ENCODE measurements around the gene TBX19.
A peak's percentile ranks its signal among the peaks of the same experiment; 100 is the strongest.
"Not testable (repeated sequence)": the region's sequence is repeated elsewhere in the genome, so short reads cannot be mapped to it uniquely, and the experiment has no call there.

The TBX19 gene

DNA sequence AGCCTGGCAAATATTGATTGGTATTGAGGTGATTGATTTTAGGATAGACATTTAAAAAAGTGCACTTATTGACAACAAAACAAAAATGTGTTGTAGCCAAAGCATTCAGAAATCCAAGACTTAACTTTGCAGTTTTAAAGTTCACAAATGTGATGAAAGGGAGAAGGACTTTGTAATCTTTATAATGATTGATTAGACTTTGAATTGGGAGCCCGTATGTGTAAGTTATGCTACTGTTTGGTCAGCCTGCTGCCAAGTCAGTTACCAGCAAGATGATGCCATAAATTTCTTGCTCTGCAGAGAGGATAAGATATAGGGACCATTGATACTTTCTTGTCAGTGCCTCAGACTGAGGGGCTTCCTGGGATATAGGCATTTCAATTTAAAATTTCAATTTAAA is 39.5 kb downstream of the TBX19 start:
- no peak for DNase-seq (ENCODE audit: low read depth in 2 of 2)

DNA sequence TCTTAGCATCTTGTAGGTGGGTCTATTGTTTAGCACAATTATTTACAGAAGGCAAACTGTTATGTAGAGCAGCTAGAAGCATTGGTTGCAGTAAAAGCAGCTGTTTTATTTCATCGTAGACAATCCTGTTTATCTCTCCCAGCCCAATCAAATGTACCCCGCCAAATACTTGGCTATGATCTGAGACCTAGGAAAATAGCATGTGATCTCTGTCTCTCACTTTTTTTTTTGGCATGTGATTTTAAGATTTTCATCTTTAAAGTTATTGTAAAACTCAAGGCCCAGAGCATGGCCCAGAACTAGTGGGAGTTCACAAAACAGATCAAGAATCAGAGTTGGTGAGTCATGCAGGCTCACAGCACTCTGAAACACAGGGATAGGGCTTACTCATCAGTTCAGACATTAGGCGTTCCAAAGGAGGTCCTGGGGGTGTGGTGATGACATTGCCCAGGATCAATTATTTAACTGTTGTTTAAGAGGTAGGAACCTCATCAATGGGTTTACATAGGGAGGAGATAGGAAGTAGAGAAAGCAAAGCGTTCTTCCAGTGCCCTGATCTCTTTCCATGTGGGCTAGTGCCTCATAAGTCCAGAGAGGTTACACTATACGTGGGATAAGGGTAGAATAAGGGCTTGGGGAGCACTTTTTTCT is 40.2 kb downstream of the TBX19 start:
- no peak for DNase-seq (ENCODE audit: low read depth in 2 of 2)

DNA sequence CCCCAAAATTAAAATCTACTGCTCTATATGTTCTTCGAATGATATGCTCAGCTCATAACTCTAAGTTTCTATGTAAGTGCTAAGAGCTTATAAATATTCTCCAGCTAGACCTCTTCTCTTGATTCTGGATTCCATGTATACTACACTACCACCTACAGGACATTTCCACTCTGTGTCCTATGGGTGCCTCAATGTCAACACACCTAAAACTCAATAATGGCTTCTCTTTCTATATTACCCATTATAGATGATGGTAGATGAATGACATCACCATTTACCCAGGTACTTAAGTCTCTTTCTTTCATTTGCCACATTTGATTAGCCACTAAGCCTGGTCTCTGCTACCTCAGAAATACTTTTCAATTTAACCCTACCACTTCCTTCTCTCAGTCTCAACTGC is 41.3 kb downstream of the TBX19 start:
- no peak for DNase-seq (ENCODE audit: low read depth in 2 of 2)

DNA sequence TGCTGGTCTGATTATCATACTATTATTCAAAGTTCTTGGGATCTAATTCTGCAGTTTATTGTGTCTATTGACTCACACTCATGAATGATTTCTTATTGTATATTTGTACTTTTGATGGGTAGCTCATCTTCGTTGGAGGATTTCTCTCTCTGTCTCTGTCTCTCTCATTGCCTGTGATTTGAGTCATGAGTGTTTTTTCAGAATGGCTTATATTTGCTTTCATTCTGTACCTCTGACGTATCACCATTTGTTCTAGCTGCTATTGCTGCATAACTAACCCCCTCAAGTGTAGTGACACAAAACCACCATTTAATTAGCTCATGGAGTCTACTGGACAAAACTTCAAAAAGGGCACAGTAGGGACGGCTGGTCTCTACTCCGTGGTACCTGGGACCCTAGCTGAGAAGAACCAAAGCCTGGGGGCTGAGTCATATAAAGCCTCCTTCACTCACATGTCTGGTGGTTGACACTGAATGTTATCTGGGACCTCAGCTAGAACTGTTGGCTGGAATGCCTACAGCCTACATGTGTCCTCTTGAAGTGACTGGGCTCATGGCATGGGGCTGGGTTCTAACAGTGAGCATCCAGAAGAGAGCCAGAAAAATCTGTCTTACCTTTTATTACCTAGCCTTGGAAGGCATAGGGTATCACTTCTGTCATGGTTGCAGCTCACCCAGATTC is 44.2 kb downstream of the TBX19 start:
- no peak for DNase-seq (ENCODE audit: low read depth in 2 of 2)

DNA sequence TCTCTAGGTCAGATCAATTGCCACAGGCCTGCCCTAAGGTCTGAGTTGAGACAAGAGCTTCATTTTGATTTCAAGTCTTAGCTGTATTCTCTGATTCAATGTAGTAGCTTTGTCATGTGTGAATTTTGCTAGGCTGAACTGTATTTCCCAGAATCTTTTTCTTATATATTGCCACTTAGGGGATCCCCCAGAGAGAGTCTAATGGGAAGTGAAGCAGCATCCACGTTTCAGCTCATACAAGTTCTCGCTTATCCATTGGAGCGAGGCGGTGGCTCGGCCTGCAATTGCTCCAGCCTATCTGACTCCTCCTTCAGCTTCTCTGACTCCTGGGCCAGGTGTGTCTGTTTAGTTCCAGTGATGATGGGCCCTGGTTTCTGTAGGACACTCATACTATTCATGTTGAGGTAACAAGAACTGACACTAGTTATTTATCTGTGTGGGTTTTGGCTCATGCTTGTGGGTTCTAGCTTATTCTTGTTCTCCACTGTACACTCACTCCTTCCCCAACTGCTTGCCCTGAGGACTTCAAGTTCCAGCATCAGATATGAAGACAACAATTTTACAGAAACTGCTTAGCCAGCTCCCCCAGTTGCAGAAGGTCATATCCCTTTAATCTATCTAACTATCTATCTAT is 48.2 kb downstream of the TBX19 start:
- no peak for DNase-seq (ENCODE audit: low read depth in 2 of 2)

DNA sequence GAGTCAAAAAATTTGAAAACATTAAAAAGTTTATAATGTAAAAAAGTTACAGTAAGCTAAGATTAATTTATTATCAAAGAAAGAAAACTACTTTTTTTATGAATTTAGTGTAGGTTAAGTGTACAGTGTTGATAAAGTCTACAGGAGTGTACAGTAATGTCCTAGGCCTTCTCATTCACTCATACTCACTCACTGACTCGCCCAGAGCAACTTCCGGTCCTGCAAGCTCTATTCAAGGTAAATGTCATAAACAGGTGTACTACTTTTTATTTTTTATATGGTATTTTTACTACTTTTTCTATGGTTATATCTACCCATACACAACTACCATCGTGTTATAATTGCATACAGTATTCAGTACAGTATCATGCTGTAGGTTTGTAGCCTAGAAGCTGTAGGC is 49.6 kb downstream of the TBX19 start:
- no peak for DNase-seq (ENCODE audit: low read depth in 2 of 2)

DNA sequence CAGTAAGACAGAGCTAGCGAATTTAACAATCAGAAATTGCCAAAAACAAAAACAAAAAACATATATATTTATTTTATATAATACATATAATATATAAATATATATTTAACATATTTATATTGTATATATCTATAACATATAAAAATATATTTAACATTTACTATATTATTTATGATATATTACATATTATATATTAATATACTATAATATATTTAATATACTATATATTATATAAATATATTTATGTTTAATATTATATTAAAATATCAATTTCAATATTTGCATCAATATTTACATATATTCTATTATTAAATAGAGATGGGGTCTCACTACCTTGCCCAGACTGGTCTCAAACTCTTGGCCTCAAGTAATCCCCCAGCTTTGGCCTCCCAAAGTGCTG is 50.9 kb downstream of the TBX19 start:
- DNase-seq (ENCODE audit: low read depth in 2 of 2): no peak

DNA sequence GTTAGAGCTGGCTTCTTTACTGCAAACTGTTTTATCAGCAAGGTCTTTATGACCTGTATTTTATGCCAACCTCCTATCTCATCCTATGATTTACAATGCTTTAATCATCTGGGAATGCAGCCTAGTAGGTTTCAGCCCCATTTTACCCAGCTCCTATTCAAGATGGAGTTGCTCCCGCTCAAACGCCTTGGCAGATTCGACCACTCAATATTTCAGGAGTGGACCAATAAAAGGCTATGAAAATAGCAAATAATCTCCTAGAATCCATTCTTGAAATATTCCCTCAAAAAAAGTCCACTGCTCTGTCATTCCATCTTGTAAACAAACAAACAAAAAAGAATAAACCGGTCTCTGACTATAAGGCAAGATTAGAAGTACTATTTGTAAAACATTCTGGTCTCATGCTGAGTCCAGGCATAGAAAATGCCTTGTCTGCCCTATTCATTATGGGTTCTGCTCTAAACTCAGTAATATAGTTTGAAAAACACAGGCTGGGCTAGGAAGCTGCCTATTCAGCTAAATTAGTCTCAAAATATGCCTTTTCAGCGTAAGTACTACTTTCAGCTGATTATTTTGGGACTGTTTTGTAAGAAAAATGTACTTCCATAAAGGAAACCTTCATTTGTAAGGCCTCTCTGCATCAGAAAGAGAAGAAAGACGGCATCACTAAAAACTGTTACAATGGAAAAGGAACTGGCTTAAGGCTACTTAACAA is 53.0 kb downstream of the TBX19 start:
- DNase-seq (ENCODE audit: low read depth in 2 of 2): no peak

DNA sequence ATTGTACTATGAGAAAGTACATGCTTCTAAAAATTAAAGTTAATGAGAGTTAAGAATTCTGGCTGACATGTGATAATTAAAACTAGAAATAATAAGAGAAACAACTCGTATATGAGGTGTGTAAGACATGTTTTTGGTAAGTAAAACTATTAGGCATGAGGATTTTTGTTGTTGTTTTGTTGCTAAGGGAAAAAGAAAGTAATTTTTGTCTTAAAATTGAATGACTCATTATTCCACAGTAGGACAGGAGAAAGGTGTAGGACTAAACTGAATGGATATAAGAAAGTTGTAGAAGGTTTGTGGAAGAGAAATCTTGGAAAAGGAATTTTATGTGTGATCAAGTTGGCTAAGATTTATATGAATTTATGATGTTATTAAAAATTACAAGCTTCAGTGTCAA is 54.8 kb downstream of the TBX19 start:
- DNase-seq (ENCODE audit: low read depth in 2 of 2): no peak

DNA sequence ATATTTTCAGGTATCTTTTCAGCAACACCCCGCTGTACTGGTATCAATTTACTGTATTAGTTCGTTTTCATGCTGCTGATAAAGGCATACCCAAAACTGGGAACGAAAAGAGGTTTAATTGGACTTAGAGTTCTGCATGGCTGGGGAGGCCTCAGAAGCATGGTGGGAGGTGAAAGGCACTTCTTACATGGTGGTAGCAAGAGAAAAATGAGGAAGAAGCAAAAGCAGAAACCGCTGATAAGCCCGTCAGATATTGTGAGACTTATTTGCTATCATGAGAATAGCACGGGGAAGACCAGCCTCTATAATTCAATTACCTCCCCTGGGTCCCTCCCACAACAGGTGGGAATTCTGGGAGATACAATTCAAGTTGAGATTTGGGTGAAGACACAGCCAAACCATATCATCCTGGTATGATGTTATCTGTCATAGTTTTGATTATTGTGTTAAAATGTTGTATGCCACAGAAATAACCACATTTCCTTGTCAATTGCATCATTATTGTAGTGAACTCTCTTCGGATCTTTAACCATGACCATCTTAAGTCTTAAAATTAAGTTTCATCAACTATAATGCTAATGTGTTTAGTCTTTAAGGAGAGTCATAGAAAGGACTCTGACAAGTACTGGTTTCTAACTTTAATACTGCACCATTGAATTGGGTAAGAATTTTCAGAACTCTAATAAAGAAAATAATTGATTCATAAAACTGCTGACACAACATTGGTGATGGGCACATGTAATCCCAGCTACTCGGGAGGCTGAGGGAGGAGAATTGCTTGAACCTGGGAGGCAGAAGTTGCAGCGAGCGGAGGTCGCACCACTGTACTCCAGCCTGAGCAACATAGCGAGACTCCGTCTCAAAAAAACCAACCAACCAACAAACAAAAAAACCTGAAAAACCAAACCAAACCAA is 58.2 kb downstream of the TBX19 start:
- DNase-seq (ENCODE audit: low read depth in 2 of 2): no peak

DNA sequence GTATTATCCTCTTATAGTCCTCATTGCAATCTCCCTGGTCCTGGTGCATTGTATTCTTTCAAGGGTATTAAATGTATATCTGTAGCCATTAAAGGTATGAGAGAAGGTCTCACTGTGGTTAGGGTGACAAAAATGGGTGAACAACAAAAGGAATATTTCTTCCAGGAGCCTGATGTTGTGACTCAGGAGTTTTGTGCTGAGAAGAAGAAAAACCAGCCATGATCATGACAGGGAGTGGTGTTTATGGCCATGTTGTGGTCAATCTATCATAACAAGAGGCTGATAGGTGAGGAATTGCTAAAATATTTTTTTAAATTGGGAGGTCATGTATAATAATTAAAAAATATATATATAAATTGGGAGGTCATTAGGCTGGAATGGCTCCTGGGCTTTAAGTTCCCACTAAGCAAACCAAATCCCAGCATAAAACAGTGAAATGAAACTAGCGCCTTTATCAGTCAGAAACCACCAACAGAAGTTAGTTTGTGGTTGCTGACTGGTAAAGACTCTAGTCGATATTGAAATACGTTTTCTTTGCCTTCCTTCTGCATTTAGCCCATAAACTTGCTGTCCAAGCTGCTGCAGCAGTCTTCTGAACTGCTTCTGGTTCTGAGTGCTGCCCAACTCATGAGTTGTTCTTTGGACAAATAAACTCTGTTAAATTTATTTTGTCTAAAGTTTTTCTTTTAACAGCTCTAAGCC is 60.3 kb downstream of the TBX19 start:
- DNase-seq (ENCODE audit: low read depth in 2 of 2): no peak

DNA sequence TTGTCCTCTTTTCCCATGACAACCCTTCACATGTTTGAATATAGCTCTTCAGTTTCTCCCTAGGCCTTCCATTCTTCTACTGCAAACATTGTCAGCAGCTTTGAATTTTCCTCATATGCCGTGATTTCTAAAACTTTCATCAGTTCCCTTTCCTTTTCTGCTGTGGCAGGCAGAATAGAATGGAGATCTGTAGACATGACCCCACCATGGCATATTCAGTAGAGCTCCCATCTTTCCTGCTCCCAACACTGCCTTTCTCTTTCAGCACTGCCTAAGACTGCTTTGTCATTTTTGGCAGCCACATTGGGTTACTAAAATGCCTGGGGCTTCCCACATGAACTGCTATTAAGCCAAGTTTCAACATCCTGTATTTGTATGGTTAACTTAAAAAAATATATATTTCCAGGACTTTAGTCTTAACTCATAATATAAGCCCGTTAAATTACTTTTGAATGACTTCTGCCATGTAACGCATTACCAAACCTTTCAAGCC is 60.9 kb downstream of the TBX19 start:
- no peak for DNase-seq (ENCODE audit: low read depth in 2 of 2)

DNA sequence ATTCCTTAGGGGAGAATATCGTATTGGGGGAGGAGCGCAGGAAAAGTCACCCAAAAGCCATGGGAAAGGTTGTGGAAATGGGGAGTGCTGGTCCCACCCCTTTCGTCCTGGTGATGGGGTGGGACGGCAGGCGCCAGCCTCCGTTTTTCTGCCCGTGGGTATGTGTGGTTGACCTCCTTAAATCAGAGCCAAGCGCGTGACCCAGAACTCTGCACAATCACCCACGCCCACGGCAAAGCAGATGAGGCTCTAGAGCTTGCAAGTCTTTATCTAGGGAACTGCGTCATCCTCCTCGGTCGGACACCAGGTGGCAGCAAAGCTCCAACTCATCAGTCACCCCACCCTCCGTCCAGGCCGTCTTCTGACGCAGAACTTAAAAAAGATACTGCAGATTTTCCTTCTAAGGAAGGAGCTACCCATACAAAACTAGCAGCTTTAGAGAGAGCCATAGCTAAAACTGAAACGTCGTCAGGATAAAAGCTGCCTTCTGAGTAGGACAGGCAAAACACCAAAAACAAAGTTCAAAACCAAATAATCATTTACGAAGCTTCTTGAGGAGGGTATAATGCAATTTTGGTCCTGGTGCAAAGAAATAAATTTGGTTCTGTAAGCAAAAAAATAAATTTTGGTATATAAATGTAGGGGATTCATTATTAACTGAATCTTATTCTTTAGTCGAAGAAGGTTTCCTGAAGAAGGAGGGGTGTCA is 62.0 kb downstream of the TBX19 start:
- DNase-seq (ENCODE audit: low read depth in 2 of 2): peak; percentile 71 to 84

DNA sequence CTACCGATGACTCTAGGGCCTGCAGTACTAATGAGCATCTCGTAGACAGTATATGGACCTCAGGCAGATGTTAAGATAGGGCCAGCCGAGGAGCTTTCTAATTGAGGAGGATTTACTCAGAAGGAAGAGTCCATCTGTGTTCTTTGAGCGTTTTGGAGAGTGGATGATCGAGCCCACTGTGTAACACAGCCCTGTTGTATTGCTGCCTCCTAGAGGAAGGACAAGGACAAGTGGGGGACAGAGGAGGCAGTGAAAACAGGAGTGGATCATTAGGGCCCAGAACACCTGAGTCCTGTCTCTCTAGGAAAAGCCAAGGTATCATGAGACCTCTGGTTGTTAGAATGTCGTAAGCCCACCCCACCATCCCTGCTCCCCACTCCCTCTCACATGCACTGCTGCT is 62.9 kb downstream of the TBX19 start:
- no peak for DNase-seq (ENCODE audit: low read depth in 2 of 2)

DNA sequence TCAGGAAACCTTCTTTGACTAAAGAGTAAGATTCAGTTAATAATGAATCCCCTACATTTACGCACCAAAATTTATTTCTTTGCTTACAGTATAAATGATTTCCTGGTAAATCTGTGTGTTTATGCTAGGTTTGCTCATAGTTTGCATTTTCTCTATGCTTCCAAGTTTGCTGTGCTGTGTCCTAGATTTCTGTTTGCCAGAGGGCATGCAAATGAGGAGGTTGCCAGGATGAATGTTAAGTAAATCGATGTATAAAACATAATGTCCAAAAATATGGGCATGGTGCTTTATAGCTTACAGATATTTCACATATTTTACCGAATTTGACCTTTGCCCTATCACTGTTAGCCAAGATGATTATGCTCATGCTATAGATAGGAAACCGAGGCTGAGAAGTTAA is 63.8 kb downstream of the TBX19 start:
- DNase-seq (ENCODE audit: low read depth in 2 of 2): no peak

DNA sequence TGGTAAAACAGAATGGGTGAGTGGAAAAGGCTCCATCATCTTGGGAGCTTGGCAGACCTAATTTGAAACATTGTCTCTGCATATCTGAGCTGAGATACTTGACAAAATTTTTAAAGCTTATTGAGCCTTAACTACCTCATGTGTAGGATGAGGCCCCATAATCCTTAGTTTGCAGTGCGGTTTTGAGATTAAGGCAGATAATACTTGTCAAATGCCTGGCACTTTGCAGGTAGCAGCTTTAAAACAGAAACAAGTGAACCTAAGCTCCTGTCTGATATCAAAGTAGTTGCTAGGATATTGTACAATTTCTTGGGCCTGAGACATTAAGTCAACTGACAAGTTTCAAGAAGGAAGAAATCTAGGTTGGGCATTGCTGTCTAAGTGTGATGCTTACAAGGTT is 65.3 kb downstream of the TBX19 start:
- no peak for DNase-seq (ENCODE audit: low read depth in 2 of 2)

DNA sequence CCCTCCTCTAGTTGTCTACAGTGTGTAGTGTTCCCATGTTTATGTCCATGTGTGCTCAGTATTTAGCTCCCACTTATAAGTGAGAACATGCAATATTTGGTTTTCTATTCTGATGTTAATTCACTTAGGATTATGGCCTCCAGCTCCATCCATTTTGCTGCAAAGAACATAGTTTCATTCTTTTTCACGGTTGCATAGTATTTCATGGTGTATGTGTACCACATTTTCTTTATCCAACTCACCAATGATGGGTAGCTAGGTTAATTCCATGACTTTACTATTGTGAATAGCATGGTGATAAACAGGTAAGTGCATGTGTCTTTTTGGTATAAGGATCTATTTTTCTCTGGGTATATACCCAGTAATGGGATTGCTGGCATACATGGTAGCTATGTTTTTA is 67.0 kb downstream of the TBX19 start:
- DNase-seq (ENCODE audit: low read depth in 2 of 2): no peak

DNA sequence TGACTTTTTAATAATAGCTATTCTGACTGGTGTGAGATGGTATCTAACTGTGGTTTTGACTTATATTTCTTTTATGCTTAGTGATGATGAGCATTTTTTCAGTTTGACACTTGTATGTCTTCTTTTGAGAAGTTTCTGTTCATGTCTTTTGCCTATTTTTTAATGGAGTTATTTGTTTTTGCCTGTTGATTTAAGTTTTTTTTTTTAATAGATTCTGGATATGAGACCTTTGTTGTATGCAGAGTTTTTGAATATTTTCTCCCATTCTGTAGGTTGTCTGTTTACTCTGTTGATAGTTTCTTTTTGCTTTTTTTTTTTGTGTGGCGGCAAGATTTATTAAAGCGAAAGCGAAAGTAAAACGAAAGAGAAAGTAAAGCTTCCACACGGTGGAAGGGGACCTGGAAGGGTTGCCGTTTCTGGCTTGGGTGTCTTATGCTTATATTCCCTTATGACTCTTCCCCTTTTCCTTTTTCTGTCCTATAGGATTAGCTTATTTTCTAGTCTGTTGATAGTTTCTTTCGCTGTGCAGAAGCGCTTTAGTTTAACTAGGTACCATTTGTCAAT is 67.6 kb downstream of the TBX19 start:
- no peak for DNase-seq (ENCODE audit: low read depth in 2 of 2)

DNA sequence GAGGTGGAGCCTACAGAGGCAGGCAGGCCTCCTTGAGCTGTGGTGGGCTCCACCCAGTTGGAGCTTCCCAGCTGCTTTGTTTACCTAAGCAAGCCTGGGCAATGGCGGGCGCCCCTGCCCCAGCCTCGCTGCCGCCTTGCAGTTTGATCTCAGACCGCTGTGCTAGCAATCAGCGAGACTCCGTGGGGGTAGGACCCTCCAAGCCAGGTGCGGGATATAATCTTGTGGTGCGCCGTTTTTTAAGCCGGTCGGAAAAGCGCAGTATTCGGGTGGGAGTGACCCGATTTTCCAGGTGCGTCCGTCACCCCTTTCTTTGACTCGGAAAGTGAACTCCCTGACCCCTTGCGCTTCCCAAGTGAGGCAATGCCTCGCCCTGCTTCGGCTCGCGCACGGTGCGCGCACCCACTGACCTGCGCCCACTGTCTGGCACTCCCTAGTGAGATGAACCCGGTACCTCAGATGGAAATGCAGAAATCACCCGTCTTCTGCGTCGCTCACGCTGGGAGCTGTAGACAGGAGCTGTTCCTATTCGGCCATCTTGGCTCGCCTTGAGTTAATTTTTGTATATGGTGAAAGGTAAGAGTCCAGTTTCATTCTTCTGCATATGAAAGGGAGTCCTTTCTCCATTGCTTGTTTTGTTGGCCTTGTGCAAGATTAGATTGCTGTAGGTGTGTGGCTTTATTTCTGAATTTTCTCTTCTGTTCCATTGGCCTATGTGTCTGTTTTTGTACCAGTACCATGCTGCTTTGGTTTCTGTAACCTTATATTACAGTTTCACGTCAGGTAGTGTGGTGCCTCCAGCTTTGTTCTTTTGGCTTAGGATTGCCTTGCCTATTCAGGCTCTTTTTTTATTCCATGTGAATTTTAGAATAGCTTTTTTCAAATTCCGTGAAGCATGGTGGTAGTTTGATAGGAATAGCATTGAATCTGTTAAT is 73.9 kb downstream of the TBX19 start:
- DNase-seq (ENCODE audit: low read depth in 2 of 2): not testable (repeated sequence)

Data from stimulated activated CD4-positive, alpha-beta T cell treated with anti-CD3 and anti-CD28 coated beads, Interleukin-12 subunit alpha, Interleukin-12 subunit beta, amount 100 ng/mL, for 24 hours (primary cell).